GM21515 (cell line): Measurements from ENCODE around the gene CD2AP.
A peak's percentile ranks its signal among the peaks of the same experiment; 100 is the strongest.
"Not testable (repeated sequence)": the region's sequence is repeated elsewhere in the genome, so short reads cannot be mapped to it uniquely, and the experiment has no call there.

Experiments used
- ATAC-seq: cut with Tn5 transposase; IDR thresholded peaks from one replicate; pipeline ENCODE4 v1.9.1; 2021; ENCODE audit not compliant: unreplicated experiment

CD2AP gene

GRCh38 chr6:47457370-47457769, 20.2 kb upstream of the CD2AP start:
- ATAC-seq = no peak

GRCh38 chr6:47464052-47464451, 13.5 kb upstream of the CD2AP start:
- ATAC-seq = no peak

GRCh38 chr6:47465117-47465516, 12.5 kb upstream of the CD2AP start:
- no peak for ATAC-seq

GRCh38 chr6:47471911-47472310, 5.7 kb upstream of the CD2AP start:
- no peak for ATAC-seq

- ATAC-seq = no peak
Measured at GRCh38 chr6:47473791-47474346, 3.7 kb upstream of the CD2AP start.

- no peak for ATAC-seq
Measured at GRCh38 chr6:47475319-47475816, 2.2 kb upstream of the CD2AP start.

GRCh38 chr6:47476781-47477496, 650 bp upstream of the CD2AP start:
- ATAC-seq = no peak

GRCh38 chr6:47478233-47479139, 897 bp downstream of the CD2AP start:
- peak; percentile 37 for ATAC-seq

GRCh38 chr6:47479140-47479508, 1.5 kb downstream of the CD2AP start:
- ATAC-seq = no peak

GRCh38 chr6:47479874-47480273, 2.3 kb downstream of the CD2AP start:
- ATAC-seq = no peak

- ATAC-seq = not testable (repeated sequence)
Measured at GRCh38 chr6:47481213-47481612, 3.6 kb downstream of the CD2AP start.

- ATAC-seq = no peak
Measured at GRCh38 chr6:47481806-47482205, 4.2 kb downstream of the CD2AP start.

GRCh38 chr6:47483516-47483852, 5.9 kb downstream of the CD2AP start:
- ATAC-seq = no peak

- ATAC-seq = no peak
Measured at GRCh38 chr6:47483853-47484546, 6.4 kb downstream of the CD2AP start.

- ATAC-seq = no peak
Measured at GRCh38 chr6:47484616-47485015, 7.0 kb downstream of the CD2AP start.

- no peak for ATAC-seq
Measured at GRCh38 chr6:47485083-47485482, 7.5 kb downstream of the CD2AP start.

- no peak for ATAC-seq
Measured at GRCh38 chr6:47485491-47486135, 8.0 kb downstream of the CD2AP start.

GRCh38 chr6:47489995-47490394, 12.4 kb downstream of the CD2AP start:
- no peak for ATAC-seq

GRCh38 chr6:47490676-47491075, 13.1 kb downstream of the CD2AP start:
- ATAC-seq = no peak

- ATAC-seq = no peak
Measured at GRCh38 chr6:47492355-47492754, 14.8 kb downstream of the CD2AP start.

- no peak for ATAC-seq
Measured at GRCh38 chr6:47495207-47495606, 17.6 kb downstream of the CD2AP start.
